K562 (cell line): ENCODE results near the gene PEX5.

ENCODE experiments used
- CEBPB ChIP-seq: fragments of 450-650 bp; IDR thresholded peaks from 2 replicates; pipeline ENCODE4 v1.6.1; 2016; ENCODE audit warnings: missing genetic modification characterization, missing compliant biosample characterization
- HMBOX1 ChIP-seq: sonication (generic); IDR thresholded peaks from 2 replicates; pipeline ENCODE4 v1.6.1; 2016
- POLR2A ChIP-seq: fragments of 450-650 bp; conservative IDR thresholded peaks from 2 replicates; pipeline ENCODE4 v1.6.1; 2016
- SLC30A9 ChIP-seq: fragments of 250-450 bp; sonication (Bioruptor Pico); IDR thresholded peaks from 2 replicates; pipeline ENCODE4 v1.8.0; 2022; ENCODE audit warnings: mild to moderate bottlenecking, moderate library complexity
- ZBTB33 ChIP-seq: sonication (generic); formaldehyde crosslinking; IDR thresholded peaks from 2 replicates; pipeline ENCODE4 v1.8.1; 2023; ENCODE audit warnings: mild to moderate bottlenecking, missing genetic modification reagents
- ZNF512 ChIP-seq: IDR thresholded peaks from 2 replicates; pipeline ENCODE4 v1.6.1; 2016; ENCODE audit warnings: missing genetic modification characterization, missing compliant biosample characterization

GRCh38 chr12:7207866-7208625 lies 18.6 kb downstream of the PEX5 start:
- TF ChIP-seq ZBTB33 (CRISPR knock-in tag) (no peak), ZNF512 (tag) (no peak), HMBOX1 (no peak), POLR2A (no peak), CEBPB (tag) (no peak), SLC30A9 (CRISPR knock-in tag) (no peak)
